Measurements from ENCODE around the gene RAB7A.

Gene RAB7A

DNA sequence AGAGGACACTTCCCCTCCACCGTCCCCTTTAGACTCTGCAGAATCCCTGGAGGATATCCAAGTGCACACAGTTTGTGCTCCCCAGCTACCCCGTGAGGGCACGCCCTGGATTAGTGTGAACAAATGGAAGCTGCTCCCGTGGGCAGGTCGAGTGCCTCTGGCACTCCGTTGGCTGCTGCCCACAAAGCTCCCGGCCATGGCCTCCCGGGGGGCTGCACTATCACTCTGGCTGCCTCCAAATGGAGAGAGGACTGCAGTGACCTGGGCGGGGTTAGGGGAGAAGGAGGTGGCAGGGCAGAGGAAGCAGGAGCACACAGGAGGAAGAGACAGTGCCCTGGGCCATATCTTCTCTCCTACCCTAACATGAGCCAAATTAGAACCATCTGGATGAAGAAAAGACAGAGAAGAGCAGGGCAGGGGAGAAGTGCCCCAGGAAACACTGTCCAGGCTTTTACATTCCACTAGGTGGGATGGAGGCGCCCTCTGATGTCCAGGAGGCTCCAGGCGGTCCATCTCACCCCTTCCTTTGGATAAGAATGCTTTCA is 124.0 kb downstream of the RAB7A start:
- no peak for DNase-seq (ENCODE audit: low spot score)

DNA sequence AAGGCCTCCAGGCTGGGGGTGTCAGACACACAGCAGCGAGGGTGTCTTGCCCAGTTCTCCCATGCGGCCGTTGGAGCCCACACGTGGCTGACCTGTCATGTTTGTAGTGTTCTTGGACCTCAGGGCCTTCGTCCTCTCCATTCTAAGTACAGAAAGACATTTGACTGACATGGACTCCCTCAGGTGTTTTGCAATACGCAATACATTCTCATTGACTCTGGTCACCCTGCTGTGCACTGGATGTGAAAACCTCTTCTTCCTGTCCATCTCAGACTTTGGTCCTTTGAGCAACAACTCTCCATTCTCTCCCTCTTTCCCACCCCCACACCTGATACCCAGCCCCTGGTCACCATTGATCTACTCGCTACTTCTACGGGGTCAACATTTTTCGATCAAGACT is 124.6 kb downstream of the RAB7A start:
- no peak for DNase-seq (ENCODE audit: low spot score)

DNA sequence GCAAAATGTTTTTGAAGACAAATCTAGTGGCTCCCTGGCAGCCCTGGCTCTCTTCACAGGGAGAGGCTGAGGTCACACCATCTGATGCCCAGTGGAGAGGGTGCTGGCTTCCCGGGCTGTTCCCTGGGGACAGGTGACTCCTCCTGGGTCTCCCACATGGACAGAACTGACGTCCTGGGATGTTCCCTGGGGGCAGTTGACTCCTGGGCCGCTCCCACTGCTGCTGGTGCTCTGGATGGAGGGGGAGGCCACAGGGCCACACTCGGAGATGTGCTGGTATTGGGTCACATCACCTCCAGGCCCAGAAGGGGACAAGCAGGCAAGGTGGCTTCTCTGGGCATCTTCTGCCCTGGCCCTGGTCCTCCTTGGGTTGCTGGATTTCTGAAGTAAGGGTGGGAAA is 125.6 kb downstream of the RAB7A start:
- no peak for DNase-seq (ENCODE audit: low spot score)

DNA sequence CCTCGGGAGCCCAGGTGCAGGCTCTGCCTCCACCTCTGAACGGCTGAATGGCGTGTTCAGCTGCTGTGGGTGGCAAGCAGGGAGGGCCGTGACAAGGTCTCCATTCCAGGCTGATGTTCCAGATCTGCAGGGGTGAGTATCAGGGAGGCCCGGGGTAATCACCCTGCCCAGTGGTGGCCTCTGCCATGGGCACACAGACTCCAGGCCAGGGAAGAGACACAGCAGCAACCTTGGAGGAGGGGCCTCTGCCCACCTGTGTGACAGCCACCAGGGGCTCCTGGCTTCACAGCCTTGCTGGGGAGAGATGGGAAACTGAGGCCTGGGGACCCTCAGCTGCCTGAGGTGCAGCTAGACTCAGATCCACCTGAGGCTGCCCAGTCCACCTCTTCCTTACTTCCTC is 127.8 kb downstream of the RAB7A start:
- no peak for DNase-seq (ENCODE audit: low spot score)

DNA sequence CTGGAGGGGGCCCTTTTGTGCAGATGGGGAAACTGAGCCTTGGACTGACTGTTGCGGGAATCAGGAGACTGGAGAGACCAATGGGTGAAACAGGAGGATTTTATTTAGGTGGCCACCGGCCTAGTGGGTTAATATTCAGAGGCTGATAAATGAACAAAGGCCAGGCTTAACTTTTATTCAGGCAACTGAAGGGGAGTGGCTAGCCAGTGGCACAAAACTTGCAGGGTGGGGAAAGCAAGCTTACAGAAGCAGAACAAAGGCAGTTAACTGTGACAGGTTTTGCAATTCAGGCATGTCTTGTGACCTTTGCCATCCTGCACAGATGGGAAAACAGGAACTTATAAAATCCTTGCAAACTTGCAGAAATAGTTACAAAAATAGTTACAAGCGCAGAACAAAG is 128.5 kb downstream of the RAB7A start:
- DNase-seq (ENCODE audit: low spot score) = no peak

DNA sequence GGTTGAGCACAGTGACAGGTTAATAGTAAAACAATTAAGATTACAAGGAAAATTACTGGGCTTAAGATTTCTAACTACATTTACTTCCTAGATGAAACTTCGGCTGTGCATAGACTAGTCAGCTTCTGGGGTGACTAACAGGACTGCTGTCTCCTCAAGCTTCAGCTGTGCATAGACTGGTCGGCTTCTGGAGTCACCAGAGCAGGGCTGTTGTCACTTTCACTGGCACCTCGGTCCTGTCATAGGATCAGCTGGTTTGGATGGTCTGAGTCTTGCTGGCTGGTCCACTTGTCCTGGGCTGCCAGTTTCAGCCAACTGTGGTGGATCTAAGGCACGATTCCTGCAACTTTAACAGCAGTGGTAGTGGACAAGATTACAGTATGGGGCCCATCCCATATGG is 129.6 kb downstream of the RAB7A start:
- no peak for DNase-seq (ENCODE audit: low spot score)

DNA sequence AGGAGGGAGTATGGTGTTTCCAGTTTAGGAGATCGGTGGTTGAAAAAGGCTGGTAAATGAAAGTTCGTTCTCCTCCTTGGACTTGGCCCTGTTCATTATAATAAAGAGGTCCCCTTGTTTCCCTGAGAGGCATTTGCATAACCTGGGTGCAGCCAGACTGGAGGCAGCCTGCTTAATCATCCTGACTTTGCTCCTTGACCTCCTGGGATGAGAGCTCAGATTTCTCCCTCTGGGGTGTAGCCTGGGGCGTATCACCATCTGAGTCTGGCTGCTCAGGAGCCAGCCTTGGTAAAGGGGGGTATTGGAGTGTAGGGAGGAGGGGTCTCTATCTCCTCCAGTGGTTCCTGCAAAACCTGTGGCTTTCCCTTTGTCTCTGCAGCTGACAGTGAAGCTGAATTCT is 132.2 kb downstream of the RAB7A start:
- DNase-seq (ENCODE audit: low spot score) = no peak

DNA sequence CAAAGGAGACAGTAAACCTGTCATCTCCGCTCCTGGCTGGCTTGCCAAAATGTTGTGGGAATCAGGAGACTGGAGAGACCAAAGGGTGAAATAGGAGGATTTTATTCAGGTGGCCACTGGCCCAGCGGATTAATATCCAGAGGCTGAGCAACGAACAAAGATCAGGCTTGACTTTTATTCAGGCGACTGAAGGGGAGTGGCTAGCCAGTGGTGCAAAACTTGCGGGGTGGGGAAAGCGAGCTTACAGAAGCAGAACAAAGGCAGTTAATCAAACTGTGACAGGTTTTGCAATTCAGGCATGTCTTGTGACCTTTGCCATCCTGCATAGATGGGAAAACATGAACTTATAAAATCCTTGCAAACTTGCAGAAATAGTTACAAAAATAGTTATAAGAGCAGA is 133.6 kb downstream of the RAB7A start:
- DNase-seq (ENCODE audit: low spot score) = no peak

DNA sequence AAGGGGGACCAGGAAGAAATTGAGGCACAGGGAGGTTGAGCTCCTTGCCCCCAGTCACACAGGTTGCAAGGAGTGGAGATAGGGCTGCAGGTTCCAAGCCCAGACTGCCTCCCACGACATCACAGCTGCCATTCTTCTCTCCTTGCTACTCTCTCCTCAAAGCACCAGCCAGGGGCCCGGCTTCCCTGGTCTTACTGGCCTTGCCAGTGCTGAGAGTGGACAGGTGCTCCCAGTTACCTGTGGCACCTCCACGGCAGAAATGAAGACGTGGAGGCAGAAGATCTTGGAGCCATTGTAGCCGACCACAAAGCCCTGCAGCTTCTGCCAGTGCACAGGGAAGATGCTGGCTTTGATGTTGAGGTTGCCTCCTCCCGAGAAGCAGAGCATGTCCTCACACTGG is 135.5 kb downstream of the RAB7A start:
- no peak for DNase-seq (ENCODE audit: low spot score)

DNA sequence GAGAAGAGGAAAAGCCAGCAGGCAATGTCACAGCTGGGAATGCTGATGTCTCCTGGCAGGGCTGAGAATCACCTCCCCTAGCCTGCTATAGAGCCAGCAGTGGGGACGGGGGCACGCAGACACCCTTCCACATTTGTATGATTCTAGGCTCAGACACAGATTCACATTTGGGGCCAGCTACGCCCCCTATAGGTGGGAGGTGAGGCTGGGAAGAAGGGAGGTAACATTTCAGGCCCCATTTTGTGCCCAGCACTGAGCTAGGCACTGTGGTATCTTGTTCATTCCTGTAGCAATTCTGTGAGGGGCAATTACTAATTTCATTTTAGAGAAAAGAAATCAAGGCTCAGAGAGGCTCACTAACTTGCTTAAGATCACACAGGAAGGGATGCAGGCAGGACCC is 137.6 kb downstream of the RAB7A start:
- no peak for DNase-seq (ENCODE audit: low spot score)
